GM19468 (cell line): ENCODE measurements around the gene HERC5.
A peak's percentile ranks its signal among the peaks of the same experiment; 100 is the strongest.
"Not testable (repeated sequence)": the region's sequence is repeated elsewhere in the genome, so short reads cannot be mapped to it uniquely, and the experiment has no call there.

ENCODE experiments used
- ATAC-seq: cut with Tn5 transposase; IDR thresholded peaks from one replicate; pipeline ENCODE4 v1.9.1; 2021; ENCODE audit warnings: mild to moderate bottlenecking, moderate library complexity, moderate number of reproducible peaks; ENCODE audit not compliant: unreplicated experiment; ENCODE audit errors: extremely low read depth

The HERC5 gene

DNA sequence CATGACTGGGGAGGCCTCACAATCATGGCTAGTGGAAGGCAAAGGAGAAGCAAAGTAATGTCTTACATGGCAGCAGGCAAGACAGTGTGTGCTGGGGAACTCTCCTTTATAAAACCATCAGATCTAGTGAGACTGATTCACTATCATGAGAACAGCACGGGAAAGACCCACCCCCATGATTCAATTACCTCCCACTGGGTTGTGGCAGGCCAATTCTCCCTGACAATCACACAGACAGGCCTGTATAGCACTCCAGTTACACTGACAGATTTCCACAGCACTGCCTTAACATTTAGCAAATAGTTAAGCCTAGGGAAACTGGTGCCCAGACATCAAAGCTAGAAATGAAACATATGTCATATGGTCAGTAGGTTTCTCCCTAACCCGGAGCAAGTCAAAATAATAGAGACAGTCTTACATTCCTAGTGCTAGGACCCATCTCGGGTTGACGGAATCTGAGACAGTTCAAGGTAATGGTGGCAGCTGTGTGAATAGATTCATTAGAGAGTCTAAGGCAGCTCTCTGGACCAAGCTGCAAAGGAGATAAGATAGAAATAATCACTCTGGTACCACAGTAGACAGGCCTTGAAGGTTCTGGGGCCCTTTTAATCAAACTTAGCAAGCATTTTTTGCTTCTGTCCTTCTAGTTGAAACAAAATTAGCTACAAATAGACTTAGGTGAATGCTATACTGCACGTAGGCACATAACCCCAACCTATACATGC, 9.4 kb upstream of the HERC5 start:
- ATAC-seq = no peak

GRCh38 chr4:88448211-88448765, 8.6 kb upstream of the HERC5 start:
- ATAC-seq = not testable (repeated sequence)

DNA sequence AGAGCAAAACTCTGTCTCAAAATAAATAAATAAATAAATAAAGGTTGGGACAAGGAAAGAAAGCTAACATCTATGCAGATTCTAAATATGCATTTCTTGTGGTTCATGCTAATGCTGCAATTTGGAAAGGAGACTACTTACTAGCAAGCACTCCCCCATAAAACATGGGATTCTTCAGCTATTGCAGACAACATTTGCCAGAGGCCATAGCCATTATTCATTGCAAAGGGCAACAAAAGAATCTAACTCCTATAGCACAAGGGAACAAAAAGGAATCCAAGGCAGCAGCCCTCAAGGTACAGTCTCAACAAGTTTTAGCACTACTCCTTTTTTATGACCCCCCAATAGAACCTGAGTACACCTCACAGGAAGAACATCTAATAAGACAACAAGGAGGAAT, 8.0 kb upstream of the HERC5 start:
- ATAC-seq = no peak

- no peak for ATAC-seq
These were observed 7.6 kb upstream of the HERC5 start for GRCh38 chr4:88449290-88449689.

DNA sequence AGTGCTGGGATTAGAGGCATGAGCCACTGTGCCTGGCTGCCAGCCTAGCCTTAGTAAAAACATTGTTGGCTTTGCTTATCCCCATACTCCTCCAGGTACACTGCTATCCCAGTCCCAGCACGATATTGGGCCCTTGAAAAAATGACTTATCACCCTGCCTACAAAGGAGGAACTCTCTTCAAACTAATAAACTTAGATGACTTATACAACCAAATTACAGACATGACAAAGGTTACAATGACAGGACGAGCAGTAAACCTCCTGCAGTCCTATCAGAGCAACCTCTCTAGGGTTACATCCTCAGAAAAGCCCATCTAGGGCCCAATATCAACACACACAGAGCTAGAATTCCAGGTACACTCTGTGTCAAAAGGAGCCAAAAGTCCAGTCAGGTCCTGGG, 5.7 kb upstream of the HERC5 start:
- no peak for ATAC-seq

GRCh38 chr4:88452912-88453311, 4.0 kb upstream of the HERC5 start:
- ATAC-seq = no peak

GRCh38 chr4:88457307-88458103, 586 bp downstream of the HERC5 start:
- ATAC-seq = peak; percentile 10

DNA sequence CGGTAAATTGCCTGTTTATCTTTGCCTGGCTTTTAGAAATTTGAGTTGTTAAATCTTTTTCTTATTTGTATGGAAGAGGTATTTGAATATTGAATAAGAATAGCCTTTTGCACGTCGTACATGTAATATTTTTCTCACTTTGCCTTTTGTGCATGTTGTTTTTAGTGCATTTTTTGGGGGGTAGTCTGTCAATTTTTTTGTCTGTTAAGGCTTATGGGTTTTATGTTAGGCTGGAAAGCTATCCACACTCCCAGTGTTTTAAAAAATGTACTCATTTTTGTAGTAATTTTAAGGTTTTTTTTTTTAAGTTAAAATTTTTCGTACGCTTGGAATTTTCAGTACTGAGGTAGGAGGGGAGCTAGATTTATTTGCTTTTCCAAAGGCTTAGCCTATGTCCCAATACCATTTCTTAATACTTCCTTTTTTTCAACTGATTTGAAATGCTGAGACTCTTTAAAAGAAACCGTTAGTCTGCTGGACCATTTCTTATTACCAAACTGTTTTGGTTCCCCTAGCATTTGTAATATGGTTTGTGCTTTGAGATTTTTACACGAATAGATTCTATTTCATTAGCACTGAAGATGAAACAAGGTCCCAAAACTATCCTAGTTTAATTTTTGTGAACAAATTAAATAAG, 1.3 kb downstream of the HERC5 start:
- ATAC-seq = no peak

DNA sequence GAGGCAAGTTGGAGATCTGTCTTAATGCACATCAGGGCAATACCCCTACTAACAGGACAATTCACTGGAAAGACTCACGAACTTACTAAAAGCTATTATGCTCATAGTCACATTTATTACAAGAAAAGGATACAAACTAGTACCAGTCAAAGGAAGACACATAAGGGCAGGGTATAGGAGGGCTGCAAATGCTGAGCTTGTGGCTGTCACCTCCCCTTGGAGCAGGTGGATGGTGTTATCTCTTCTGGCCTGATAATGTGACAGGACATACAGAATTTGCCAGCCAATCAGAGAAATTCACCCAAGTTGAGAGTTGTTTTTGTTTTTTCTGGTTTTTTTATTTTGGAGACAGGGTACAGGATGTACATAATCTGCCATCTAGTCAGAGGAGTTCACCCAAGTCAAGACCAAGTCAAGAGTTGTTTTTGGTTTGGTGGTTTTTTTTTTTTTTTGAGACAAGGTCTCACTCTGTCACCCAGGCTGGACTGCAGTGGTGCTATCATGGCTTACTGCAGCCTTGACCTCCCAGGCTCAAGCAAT, 8.8 kb downstream of the HERC5 start:
- no peak for ATAC-seq

DNA sequence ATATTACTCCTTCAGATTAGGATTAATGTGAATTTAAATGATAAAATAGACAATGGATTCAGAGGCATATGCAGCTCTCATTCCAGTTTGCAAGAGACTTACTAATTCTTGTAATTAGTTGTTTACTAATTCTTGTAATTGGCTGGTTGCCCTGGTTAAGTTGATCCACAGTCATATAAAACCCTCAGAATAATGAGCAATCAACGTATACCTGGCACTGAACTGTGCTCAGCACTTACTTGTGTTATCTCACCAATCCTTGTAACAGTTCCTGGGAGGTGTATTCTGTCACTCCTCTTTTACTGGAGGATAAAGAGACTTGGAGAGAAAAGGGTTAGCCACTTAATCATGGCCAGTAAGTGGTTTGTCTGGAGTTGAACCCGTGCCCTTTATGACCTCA, 10.5 kb downstream of the HERC5 start:
- ATAC-seq = no peak

DNA sequence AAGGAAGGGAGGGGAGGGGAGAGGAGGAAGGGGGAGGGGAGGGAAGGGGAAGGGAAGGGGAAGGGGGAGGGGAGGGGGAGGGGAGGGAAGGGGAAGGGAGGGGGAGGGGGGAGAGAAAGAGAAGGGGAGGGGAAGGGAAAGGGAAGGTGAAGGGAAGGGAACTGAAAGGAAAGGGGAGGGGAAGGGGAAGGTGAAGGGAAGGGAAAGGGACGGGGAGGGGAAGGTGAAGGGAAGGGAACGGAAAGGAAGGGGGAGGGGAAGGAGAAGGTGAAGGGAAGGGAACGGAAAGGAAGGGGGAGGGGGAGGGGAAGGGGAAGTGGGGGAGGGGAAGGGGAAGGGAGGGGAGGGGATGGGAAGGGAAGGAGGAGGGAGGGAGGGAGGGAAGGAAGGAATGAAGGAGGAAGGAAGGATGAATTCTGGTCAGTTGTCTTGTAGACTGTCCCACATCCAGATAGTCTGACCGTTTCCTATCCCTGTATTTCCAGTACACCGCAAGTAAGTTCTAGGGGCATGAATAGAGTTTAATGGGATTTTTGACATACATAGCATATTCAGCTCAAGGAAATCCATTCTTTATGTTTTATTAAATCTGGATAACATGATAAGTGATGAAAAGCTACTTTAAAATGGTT, 20.4 kb downstream of the HERC5 start:
- ATAC-seq = no peak

GRCh38 chr4:88478247-88478646, 21.3 kb downstream of the HERC5 start:
- no peak for ATAC-seq

DNA sequence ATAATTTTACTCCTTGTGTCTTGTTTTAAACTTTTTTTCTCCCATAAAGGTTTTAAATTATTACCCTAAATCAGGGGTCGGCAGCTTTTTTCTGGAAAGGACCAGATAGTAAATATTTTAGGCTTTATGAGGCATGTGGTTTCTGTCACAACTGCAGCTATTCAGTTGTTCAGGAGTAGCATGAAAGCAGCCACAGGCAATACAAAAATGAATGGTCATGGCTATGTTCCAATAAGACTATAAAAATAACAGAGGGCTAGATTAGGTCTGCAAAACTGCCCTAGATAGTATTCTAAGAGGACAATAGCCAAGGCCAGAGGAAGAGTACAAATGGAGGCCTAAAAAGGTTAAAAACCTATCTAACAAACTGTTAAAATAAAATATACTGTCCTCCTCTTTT, 24.6 kb downstream of the HERC5 start:
- no peak for ATAC-seq

DNA sequence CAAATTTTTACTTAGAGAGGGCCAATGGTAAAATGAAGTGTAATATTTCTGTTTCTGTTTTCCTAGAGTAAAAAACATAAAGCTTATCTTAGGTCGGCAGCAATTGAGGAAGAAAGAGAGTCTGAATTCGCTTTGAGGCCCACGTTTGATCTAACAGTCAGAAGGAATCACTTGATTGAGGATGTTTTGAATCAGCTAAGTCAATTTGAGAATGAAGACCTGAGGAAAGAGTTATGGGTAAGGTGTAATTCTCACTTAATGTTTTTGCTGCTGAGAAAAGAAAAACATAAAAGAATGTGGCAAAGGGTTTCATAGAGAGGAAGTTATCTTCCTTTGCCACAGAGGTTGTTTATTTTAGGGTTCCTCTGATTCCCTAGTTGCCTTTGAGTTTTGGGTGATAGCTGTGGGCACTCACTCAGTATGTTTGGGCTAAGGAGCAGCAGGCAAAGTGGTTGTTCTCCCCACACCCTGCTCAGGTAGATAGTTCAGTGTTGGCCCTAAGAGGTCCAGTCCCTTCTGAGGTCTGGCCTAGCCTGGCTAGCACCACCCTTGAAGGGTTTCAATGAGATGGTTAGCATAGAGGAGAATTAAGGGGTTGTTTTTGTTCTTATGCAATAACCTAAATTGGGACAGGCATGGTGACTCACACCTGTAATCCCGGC, 32.3 kb downstream of the HERC5 start:
- no peak for ATAC-seq

- no peak for ATAC-seq
These were observed 41.0 kb downstream of the HERC5 start for GRCh38 chr4:88497859-88498409.

- ATAC-seq = no peak
These were observed 46.4 kb downstream of the HERC5 start for GRCh38 chr4:88503344-88503743.

DNA sequence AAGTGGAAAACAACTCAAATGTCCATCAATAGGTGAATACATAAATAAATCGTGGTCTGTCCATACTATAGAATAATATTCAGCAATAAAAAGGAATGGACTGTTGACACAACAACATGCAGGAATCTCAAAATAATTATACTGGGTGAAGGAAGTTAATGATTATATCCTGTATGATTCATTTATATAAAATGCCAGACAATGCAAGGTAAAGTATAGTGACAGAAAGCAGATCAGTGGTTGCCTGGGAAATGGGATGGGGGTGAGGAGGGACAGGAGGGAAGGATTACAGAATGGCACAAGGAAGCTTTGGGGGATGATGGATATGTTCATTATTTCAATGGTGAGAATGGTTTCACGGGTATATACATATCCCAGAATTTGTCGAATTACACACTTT, 54.3 kb downstream of the HERC5 start:
- ATAC-seq = no peak

DNA sequence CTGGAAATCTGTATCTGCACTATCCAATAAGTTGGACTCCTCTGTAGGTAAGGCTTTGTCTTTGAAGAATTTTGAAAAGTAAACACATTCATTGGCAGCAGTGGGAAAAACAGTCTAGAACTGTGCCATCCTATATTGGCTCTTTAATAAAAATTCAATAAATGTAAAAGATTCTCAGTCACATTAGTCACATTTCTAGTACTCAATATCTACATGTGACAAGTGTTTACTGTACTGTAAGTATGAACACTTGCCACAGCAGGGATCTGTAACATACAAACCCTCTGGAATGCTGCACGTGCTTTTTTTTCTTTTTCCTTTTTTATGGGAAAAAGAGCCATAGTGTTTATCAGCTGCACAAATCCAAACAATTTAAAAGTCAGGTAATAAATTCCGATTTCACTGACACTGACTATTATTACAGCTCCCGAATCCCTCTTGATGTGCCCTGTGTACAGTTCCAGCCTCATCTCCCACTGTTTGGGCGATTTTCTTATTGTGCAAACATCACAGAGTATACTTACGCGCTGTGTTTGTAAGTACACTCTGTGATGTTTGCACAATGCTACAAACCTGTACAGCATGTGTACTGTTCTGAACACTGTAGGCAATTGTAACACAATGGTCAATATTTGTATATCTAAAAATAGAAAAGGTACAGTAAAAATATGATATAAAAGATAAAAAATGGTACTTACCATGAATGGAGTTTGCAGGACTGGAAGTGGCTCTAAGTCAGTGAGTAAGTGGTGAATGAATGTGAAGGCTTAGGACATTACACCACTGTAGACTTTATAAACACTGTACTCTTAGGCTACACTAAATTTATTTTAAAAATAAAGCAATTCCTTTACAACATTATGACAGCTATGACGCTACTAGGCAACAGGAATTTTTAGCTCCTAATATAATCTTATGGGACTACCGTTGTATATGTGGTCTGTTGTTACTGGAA, 57.9 kb downstream of the HERC5 start:
- no peak for ATAC-seq
